Spleen (tissue), 7 donors: Measurements from ENCODE around the gene COL4A3.

Experiments used
- POLR2A ChIP-seq, 3 donors: fragments of 450-650 bp; IDR thresholded peaks; one replicate each; pipeline ENCODE4 v1.5.1; 2017; ENCODE audit warnings: antibody characterized with exemption in 3 of 3, mild to moderate bottlenecking in 1 of 3
- TF ChIP-seq, protein P1 (sequence below), 11 experiments: fragments of 200-600 bp in 7 of 11; fragments of 450-650 bp in 4 of 11; sonication (generic) in 4 of 11; IDR thresholded peaks in 8 of 11; conservative IDR thresholded peaks in 3 of 11; 1 replicate in 7 of 11; 2 replicates in 4 of 11; pipeline versions ENCODE4 v1.4.0 to v1.8.0; 2016 to 2021; ENCODE audit warnings: antibody characterized with exemption in 11 of 11, inconsistent platforms in 4 of 11, mild to moderate bottlenecking in 1 of 11
- donor health status: DM: no; HTN: no; CAD: no; lungs with moderate emphysema.
- donor health status: DM: no; HTN: no; CAD: no.
- donor health status: DM: no; HTN: no; CAD: no.

DNA sequence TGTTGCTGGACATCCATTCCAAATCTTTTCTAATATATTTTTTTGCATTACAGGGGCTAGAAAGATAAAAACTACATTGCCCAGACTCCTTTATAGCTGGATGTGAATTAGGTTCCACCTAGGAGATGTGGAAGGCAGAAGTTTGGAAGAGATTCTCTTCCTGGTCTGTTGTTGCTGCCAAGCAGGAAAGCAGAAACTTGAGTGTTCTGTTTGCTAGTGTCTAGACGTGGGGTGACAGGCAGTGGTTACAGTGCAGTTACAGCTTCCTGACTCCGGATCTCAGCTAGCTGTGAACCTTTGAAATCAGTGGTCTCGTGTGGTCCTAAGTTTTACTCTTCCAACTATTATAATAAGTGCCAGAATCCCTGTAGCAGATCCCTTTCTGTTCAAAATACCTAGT, 46.6 kb upstream of the COL4A3 start:
- TF ChIP-seq, protein P1, sequence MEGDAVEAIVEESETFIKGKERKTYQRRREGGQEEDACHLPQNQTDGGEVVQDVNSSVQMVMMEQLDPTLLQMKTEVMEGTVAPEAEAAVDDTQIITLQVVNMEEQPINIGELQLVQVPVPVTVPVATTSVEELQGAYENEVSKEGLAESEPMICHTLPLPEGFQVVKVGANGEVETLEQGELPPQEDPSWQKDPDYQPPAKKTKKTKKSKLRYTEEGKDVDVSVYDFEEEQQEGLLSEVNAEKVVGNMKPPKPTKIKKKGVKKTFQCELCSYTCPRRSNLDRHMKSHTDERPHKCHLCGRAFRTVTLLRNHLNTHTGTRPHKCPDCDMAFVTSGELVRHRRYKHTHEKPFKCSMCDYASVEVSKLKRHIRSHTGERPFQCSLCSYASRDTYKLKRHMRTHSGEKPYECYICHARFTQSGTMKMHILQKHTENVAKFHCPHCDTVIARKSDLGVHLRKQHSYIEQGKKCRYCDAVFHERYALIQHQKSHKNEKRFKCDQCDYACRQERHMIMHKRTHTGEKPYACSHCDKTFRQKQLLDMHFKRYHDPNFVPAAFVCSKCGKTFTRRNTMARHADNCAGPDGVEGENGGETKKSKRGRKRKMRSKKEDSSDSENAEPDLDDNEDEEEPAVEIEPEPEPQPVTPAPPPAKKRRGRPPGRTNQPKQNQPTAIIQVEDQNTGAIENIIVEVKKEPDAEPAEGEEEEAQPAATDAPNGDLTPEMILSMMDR (IDR thresholded peaks at IDR 0.05 in 8 of 11, conservative IDR thresholded peaks at IDR 0.05 in 3 of 11): no peak
- TF ChIP-seq POLR2A (IDR thresholded peaks at IDR 0.05): no peak
